ENCODE results near the gene SLBP.
A peak's percentile ranks its signal among the peaks of the same experiment; 100 is the strongest.

Gene SLBP

DNA sequence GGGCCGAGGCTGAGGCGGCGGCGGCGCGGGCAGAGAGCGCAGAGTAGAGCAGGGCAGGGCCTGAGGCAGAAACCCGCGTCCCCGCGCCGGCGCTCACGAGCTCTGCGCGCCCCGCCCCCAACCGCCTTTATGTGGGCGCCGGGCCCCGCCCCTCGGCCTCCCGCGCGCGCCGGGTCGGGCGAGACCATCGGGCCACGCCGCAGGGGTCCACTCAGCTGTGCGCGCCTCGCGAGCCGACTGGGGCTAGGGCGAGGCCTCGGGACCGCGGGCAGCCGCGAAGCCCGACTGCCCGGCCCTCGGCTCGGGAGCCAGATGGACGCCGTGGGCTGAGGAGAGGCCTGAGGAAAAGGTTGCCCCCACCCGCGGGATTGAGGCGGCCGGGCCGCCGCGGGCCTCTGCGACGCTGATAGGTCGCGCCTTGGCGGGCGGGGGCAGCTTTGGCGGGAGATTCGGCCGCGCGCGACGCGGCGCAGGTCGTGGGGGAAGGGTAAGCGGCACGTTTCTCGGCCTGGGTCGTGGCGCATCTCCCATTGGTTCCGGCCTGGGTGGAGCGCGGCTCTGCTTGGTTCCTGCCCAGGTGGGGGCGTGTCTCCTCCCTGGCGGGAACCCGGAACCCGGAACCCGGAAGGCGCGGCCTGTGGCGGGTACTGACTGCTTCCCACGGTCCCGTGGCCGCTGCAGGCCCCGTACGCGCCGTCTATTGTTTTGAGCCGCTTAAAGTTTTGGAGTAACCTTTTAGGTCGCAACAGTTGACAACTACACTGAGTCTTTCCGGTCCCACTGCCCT, at the start of gene SLBP:
Gene SLBP (minus strand): TSS at position 104 of the 787 bp plus-strand sequence. CDS start 131 bp downstream, outside the sequence.
- intact Hi-C loops (cut with DNase I): no loop called here
- DNase-seq: peak; percentile 78 to 98 (median 86)

- no peak for DNase-seq
- intact Hi-C loops (cut with DNase I): loop anchor here (5.0 kb wide), 1 partner anchor 36 kb away; no protein-coding TSS in a partner anchor
Observed at GRCh38 chr4:1761130-1761689, 49.1 kb upstream of the SLBP start.

DNA sequence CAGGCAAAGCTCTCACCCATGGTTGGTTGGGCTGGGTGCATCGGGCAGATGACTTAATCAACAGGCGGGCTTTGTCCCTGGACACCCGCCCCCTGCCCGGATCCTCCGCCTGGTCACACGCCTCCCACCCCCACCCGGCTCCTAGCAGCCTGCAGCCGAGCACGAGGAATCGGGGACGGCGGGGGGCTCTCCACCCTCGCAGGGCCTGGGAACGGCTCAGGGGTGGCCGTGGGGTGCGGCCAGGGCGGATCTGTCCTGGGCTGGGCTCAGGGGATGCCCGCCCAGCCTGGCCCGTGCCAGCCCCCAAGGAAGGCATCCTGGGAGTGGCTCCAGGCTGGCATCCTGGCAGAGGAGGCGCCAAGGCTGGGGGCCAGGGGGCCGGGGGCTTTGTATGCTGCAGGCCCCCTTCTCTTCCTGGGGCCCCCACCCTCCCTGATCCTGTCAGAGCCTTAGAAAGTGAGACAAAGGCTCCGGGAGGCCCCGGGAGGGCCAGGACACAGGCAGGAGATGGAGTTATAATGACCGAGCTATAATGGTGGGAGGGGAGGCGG, 48.5 kb upstream of the SLBP start:
- DNase-seq: no peak
- intact Hi-C loops (cut with DNase I): loop anchor here (5.0 kb wide), 1 partner anchor 37 kb away; no protein-coding TSS in a partner anchor

DNA sequence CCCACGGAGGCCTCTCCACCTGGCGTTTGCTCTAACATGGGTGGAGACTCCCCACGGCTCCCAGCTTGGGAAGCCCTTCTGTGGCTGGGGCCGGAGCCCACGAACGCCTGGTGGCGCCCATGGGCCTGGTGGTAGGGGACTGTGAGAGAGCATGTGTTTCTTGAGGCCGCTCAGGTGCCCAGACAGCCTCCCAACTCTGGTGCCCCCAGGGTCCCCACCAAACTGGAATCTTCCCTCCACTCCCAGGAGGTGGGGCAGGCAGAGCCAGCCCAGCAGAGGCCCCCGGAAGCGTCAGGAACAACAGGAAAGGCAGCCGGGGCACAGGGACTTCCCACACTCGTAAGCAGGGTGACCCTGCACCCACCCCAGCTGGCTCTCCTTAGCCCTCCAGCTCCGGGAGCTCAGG, 47.7 kb upstream of the SLBP start:
- intact Hi-C loops (cut with DNase I): loop anchor here (5.0 kb wide), 1 partner anchor 37 kb away; no protein-coding TSS in a partner anchor
- DNase-seq: no peak

- intact Hi-C loops (cut with DNase I): no loop called here
- no peak for DNase-seq
Observed at GRCh38 chr4:1759170-1759817, 47.2 kb upstream of the SLBP start.

GRCh38 chr4:1758306-1759121, 46.4 kb upstream of the SLBP start:
- DNase-seq: no peak
- intact Hi-C loops (cut with DNase I): no loop called here

DNA sequence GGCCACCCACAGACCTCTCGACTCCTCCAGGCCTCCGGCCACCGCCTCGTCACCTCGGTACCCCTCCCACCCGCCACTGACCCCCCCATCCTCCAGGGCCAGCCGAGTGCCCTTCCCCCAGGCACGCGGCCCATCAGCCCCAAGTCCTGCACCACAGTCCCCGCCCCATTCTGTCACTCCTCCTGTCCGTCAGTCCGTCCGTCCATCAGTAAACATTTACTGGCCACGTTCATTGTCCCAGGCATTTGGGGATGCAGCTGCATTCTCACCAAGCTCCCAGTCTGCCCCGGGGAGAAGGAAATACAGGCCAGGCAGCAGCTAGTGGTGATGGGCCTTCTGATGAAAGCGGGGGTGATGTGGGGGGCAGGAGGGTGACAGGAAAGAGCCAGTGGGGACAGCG, 45.7 kb upstream of the SLBP start:
- intact Hi-C loops (cut with DNase I): no loop called here
- DNase-seq: no peak

DNA sequence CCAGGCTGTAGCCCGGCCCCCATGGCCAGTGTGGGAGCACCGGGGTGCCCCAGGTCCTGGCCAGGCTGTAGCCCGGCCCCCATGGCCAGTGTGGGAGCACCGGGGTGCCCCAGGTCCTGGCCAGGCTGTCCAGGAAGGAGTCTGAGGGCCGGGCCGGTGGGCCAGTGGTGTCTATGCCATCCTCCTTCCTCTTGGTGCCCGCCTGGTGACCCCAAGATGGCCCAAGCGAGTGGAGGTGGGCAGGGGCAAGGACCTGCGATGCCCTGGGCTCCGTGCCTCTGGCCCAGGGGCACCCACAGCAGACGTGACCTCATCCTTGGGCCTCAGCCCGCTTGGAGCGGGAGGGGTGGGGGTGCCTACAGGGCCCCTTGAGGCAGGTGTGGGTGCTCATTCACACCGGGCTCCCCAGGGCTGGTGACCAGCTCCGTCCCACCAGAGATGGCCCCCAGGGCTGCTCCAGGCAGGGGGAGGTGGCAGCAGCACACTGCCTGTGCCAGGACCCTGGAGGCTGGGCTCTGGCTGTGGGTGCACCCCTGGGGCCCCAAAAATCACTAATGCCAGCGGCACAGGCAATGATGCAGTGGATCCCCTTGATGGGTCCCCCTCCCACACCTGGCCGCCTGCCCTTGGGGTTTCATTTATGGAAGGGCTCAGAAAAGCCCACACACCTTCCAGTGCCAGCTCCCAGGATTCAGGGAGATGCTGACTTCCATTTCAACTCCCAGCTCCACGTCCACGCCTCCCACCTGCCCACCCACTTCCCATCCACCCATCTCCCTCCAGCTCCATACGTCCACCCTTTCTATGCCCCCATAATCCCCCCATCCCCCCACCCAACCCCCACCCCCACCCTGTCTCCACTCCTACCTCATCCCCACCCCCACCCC, 45.0 kb upstream of the SLBP start:
- DNase-seq: no peak
- intact Hi-C loops (cut with DNase I): no loop called here

- intact Hi-C loops (cut with DNase I): no loop called here
- DNase-seq: no peak
Observed at GRCh38 chr4:1756079-1756478, 44.0 kb upstream of the SLBP start.

- DNase-seq: no peak
- intact Hi-C loops (cut with DNase I): no loop called here
Observed at GRCh38 chr4:1755297-1755696, 43.2 kb upstream of the SLBP start.

DNA sequence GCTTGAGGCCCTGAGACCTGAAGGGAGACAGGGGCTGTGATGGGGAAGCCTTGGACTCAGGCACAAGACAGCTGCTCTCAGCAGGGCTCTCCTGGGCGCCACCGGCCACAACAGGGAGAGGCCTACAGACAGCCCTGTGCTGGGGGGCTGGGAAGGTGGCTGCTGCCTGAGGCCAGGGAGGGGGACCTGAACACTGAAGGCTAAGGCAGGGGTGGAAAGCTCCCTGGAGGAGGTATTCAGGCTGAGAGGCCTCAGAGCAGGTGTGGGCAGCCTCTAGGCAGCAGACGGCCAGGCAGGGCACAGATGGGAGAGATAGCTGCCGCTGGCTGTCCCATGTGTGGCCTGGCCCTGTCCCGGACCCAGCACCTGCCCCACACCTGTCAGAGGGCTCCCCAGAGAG, 42.2 kb upstream of the SLBP start:
- DNase-seq: no peak
- intact Hi-C loops (cut with DNase I): no loop called here

DNA sequence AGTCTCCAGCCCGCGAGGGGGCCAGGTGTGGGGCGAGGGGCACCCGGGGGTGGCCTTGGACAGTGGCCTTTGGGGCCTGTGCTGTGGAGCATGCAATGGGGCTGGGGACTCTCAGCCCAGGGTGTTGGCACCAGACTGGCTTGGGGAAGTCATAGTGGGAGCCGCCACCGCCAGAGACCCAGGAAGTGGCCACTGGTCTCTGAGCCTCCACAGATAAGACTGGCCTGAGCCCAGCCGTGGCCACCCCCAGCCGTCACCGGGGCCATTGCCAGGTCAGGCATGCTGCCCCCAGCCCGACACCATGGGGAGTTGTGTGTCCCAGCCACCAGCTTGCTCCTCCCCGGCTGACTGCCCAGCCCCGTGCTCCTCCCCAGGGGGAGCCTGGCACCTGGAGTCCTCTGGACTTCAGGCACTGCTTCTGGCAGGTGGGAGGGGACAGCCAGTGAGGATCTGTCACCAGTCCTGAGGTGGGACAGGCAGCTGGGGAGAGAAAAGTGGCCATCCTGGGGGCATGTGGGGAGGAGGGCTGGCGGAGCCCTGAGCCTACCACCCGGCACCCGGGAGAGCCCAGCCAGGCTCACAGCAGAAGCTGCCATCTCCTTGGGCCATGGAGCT, 41.7 kb upstream of the SLBP start:
- intact Hi-C loops (cut with DNase I): no loop called here
- DNase-seq: no peak

DNA sequence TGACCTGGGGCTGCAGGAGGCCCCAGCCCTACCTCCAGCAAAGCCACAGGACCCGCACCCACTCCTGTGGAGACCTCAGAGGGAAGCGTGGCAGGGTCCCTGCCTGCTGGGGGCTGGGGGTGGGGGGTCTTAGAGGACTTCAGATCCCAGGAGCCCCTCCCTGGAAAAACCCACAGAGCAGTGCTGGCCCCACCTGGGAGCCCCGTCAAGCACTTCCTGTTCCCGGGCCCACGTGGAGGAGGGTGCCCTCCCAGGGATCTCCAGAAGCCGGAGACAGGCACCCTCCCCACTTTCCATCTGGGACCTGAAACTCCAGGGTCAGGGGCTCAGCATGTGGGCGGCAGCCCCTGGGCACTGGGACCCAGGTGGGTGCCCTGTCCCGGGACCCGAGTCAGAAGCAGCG, 41.2 kb upstream of the SLBP start:
- DNase-seq: no peak
- intact Hi-C loops (cut with DNase I): no loop called here

- intact Hi-C loops (cut with DNase I): no loop called here
- no peak for DNase-seq
Observed at GRCh38 chr4:1752284-1753041, 40.3 kb upstream of the SLBP start.

GRCh38 chr4:1751919-1752283, 39.8 kb upstream of the SLBP start:
- DNase-seq: no peak
- intact Hi-C loops (cut with DNase I): no loop called here

DNA sequence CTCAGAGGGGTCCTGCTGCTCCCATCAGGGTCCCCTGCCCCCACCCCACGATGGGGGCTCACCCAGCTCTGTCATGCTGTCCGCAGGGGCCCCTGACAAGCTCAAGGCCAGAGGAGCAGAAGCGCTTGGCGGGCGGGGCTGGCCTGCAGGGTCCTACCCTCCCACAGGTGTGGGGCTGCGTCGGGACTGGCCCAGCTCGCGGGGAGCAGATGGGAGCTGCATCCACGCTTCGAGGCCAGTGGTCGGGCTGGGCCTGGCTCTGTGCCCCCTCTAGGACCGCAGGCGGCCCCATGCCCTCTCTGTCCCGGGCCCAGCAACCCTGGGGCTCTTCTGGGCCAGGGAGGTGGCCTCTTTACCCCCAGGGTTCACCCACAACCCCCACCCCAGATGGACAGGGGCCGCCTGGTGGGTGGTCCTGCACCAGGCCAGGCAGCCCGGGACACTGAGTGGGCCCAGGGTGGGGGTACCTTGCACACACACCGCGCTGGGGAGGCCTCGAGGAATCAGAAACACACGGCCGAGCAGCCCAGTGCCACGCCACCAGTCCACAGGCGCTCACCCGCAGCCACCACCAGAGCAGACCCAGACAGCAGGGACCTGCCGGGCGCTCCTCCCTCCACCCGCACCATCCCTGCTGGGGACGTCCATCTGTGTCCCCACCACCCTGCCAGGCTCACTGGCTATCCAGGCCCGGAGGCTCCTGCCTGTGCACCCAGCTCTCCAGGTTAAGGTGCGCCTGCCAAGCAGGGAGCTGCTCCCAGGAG, 39.2 kb upstream of the SLBP start:
- intact Hi-C loops (cut with DNase I): no loop called here

GRCh38 chr4:1750381-1751154, 38.4 kb upstream of the SLBP start:
- intact Hi-C loops (cut with DNase I): no loop called here
- DNase-seq: no peak

More for the DNA sequence above, 39.2 kb upstream of the SLBP start:
- no peak for DNase-seq

All from posterior cingulate gyrus (tissue), 11 donors.